ENCODE measurements around the gene ATAD3A. TPM values are rescaled to one million over a fixed set of nuclear protein-coding genes. Genes with fewer than 3 reads are reported as not detected.

Gene ATAD3A
- total RNA-seq, 1 experiment from 2014 or later = 92.7 TPM

DNA sequence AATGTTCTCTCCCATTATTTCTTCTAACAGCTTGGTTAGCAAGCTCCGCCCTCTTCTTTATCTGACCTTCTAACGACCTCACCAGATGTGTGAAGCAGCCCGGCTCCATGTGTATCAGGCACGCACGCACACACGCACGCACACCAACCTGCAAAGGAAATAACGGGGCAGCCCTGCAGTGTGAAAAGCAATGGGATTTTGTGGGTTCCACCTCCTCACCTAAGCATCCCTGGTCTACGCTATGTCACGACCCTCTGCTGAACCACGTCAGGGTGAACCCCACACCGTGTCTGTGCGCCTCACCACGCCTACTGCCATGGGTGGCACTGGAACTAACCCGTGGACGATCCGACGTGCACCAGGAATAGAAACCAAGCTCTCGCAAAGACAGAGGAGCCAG is 52.3 kb downstream of the ATAD3A start:
- no peaks in the 10 kb centered on the region for H3K4me1 ChIP-seq (ENCODE audit: insufficient read depth, low read length, poor library complexity, severe bottlenecking)
- H3K4me3 ChIP-seq (ENCODE audit: low read depth, low read length, poor library complexity, severe bottlenecking) = no peak overlapping the region
- H3K9me3 ChIP-seq (ENCODE audit: low read depth, low read length, poor library complexity, severe bottlenecking) = no peaks in the 10 kb centered on the region
- TF ChIP-seq, protein P1, sequence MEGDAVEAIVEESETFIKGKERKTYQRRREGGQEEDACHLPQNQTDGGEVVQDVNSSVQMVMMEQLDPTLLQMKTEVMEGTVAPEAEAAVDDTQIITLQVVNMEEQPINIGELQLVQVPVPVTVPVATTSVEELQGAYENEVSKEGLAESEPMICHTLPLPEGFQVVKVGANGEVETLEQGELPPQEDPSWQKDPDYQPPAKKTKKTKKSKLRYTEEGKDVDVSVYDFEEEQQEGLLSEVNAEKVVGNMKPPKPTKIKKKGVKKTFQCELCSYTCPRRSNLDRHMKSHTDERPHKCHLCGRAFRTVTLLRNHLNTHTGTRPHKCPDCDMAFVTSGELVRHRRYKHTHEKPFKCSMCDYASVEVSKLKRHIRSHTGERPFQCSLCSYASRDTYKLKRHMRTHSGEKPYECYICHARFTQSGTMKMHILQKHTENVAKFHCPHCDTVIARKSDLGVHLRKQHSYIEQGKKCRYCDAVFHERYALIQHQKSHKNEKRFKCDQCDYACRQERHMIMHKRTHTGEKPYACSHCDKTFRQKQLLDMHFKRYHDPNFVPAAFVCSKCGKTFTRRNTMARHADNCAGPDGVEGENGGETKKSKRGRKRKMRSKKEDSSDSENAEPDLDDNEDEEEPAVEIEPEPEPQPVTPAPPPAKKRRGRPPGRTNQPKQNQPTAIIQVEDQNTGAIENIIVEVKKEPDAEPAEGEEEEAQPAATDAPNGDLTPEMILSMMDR (conservative IDR thresholded peaks at IDR 0.05; ENCODE audit: low read depth, low read length) = no peak
- TF ChIP-seq EZH2 (IDR thresholded peaks at IDR 0.05; ENCODE audit: borderline replicate concordance, low read depth, low read length, poor library complexity, severe bottlenecking) = no peak
- peaks cover 55% of the 10 kb centered on the region for H3K36me3 ChIP-seq (ENCODE audit: insufficient read depth, low read length, poor library complexity, severe bottlenecking)
- H3K27ac ChIP-seq (ENCODE audit: low read depth, low read length, poor library complexity, severe bottlenecking) = no peak overlapping the region
- BruUV-seq (replicated peaks) = no TSS peak
- H3K27me3 ChIP-seq (replicated peaks; ENCODE audit: insufficient read depth, low read depth, low read length, poor library complexity) = no peaks in the 10 kb centered on the region
- ChIA-PET CTCF (no interaction called here), POLR2A (ENCODE audit: low non-redundant PET) (no interaction called here)
- intact Hi-C loops (cut with micrococcal nuclease; ENCODE audit: unreplicated experiment) = no loop called here
- no peak for DNase-seq (ENCODE audit: low spot score)

DNA sequence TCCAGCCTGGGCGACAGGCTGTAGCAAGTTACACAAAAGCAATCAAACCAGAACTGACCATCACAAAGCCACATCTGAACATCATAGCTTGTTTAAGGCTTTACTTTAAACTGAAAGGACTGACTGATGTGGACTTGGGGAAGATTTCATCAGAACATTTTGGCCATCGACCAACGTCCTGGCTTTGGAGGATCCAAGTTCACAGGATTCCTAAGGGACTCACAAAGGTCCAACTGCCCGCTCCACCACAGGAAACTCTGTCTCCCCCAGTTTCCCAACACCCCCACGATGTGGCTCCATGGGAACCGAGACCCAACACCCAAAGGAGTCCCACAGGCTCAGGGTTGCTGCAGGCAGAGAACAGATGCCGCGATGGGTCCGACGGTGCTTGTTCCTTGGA is 53.4 kb downstream of the ATAD3A start:
- intact Hi-C loops (cut with micrococcal nuclease; ENCODE audit: unreplicated experiment) = no loop called here
- no peak for TF ChIP-seq EZH2 (IDR thresholded peaks at IDR 0.05; ENCODE audit: borderline replicate concordance, low read depth, low read length, poor library complexity, severe bottlenecking)
- TF ChIP-seq, protein P1 (conservative IDR thresholded peaks at IDR 0.05; ENCODE audit: low read depth, low read length) = no peak
- BruUV-seq (replicated peaks) = no TSS peak
- no peaks in the 10 kb centered on the region for H3K4me1 ChIP-seq (ENCODE audit: insufficient read depth, low read length, poor library complexity, severe bottlenecking)
- H3K36me3 ChIP-seq (ENCODE audit: insufficient read depth, low read length, poor library complexity, severe bottlenecking) = peaks cover 61% of the 10 kb centered on the region
- no peak for DNase-seq (ENCODE audit: low spot score)
- ChIA-PET POLR2A (ENCODE audit: low non-redundant PET) (no interaction called here), CTCF (no interaction called here)
- peak overlapping the region; percentile 19 for H3K27ac ChIP-seq (ENCODE audit: low read depth, low read length, poor library complexity, severe bottlenecking)
- H3K4me3 ChIP-seq (ENCODE audit: low read depth, low read length, poor library complexity, severe bottlenecking) = no peak overlapping the region
- H3K9me3 ChIP-seq (ENCODE audit: low read depth, low read length, poor library complexity, severe bottlenecking) = no peaks in the 10 kb centered on the region
- H3K27me3 ChIP-seq (replicated peaks; ENCODE audit: insufficient read depth, low read depth, low read length, poor library complexity) = no peaks in the 10 kb centered on the region

DNA sequence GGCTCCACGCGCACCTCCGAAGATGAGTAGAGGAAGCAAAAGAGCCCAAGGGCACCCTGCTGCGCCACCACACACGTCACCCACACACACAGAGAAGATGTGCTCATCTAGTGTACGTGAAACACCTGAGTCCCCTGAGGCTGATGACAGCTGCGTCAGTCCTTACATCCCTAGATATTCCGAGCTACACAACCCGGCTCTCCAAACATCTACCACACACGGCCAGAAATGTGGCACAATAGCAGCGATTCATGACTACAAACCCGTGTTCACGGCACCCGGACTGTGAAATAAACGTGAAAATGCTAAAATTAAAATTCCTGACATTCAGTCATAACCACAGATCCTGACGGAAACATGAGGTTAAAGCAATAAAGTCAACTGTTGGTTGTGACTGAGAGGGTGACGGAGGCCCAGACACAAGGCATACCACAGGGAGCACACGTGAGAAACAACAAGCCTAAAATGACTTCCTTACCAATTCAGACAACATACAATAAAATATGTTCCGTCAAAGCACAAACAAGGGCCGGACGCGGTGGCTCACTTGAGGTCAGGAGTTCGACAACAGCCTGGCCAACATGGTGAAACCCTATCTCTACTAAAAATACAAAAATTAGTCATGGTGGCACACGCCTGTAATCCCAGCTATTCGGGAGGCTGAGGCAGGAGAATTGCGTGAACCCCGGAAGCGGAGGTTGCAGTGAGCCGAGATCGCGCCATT is 55.4 kb downstream of the ATAD3A start:
- BruUV-seq (replicated peaks) = no TSS peak

More for the DNA sequence above, 55.4 kb downstream of the ATAD3A start:
- Histone ChIP-seq H3K27me3 (replicated peaks; ENCODE audit: insufficient read depth, low read depth, low read length, poor library complexity) (no peaks in the 10 kb centered on the region), H3K9me3 (ENCODE audit: low read depth, low read length, poor library complexity, severe bottlenecking) (no peaks in the 10 kb centered on the region), H3K36me3 (ENCODE audit: insufficient read depth, low read length, poor library complexity, severe bottlenecking) (peaks cover 60% of the 10 kb centered on the region), H3K4me3 (ENCODE audit: low read depth, low read length, poor library complexity, severe bottlenecking) (no peak overlapping the region), H3K27ac (ENCODE audit: low read depth, low read length, poor library complexity, severe bottlenecking) (no peak overlapping the region), H3K4me1 (ENCODE audit: insufficient read depth, low read length, poor library complexity, severe bottlenecking) (no peaks in the 10 kb centered on the region)
- DNase-seq (ENCODE audit: low spot score) = no peak
- CTCF ChIA-PET = no interaction called here
- intact Hi-C loops (cut with micrococcal nuclease; ENCODE audit: unreplicated experiment) = no loop called here
- TF ChIP-seq, protein P1 (conservative IDR thresholded peaks at IDR 0.05; ENCODE audit: low read depth, low read length) = no peak
- no peak for TF ChIP-seq EZH2 (IDR thresholded peaks at IDR 0.05; ENCODE audit: borderline replicate concordance, low read depth, low read length, poor library complexity, severe bottlenecking)
- POLR2A ChIA-PET (ENCODE audit: low non-redundant PET) = no interaction called here
